BLaER1 treated with 17β-estradiol and CSF1 and Interleukin-3, amounts not matched to agents 10 nM and 100 nM (cell line): ENCODE results near the gene TEX12.
A peak's percentile ranks its signal among the peaks of the same experiment; 100 is the strongest.
"Not testable (repeated sequence)": the region's sequence is repeated elsewhere in the genome, so short reads cannot be mapped to it uniquely, and the experiment has no call there.

Experiments used
- H3K27ac ChIP-seq, 11 experiments: shearing (Covaris generic); formaldehyde crosslinking; 2 replicates each; pipeline ENCODE4 v1.8.1; 2022
- H3K27me3 ChIP-seq, 11 experiments: shearing (Covaris generic); formaldehyde crosslinking; 2 replicates each; pipeline ENCODE4 v1.8.1; 2022
- H3K36me3 ChIP-seq, 11 experiments: shearing (Covaris generic); formaldehyde crosslinking; 2 replicates each; pipeline ENCODE4 v1.8.1; 2022
- H3K4me1 ChIP-seq, 10 experiments: shearing (Covaris generic); formaldehyde crosslinking; 2 replicates each; pipeline ENCODE4 v1.8.1; 2022
- H3K4me2 ChIP-seq, 11 experiments: shearing (Covaris generic); formaldehyde crosslinking; 2 replicates each; pipeline ENCODE4 v1.8.1; 2022
- H3K4me3 ChIP-seq, 10 experiments: shearing (Covaris generic); formaldehyde crosslinking; 2 replicates each; pipeline ENCODE4 v1.8.1; 2022
- H3K9ac ChIP-seq, 11 experiments: shearing (Covaris generic); formaldehyde crosslinking; 2 replicates each; pipeline ENCODE4 v1.8.1; 2022
- H3K9me3 ChIP-seq, 11 experiments: shearing (Covaris generic); formaldehyde crosslinking; replicated peaks in 1 of 11; 2 replicates each; pipeline ENCODE4 v1.8.1; 2022
- H4K20me1 ChIP-seq, 11 experiments: shearing (Covaris generic); formaldehyde crosslinking; 2 replicates each; pipeline ENCODE4 v1.8.1; 2022
- Cebpa-rat ChIP-seq, 11 experiments: shearing (Covaris generic); IDR thresholded peaks; 2 replicates each; pipeline ENCODE4 v1.8.1; 2022

Gene TEX12

DNA sequence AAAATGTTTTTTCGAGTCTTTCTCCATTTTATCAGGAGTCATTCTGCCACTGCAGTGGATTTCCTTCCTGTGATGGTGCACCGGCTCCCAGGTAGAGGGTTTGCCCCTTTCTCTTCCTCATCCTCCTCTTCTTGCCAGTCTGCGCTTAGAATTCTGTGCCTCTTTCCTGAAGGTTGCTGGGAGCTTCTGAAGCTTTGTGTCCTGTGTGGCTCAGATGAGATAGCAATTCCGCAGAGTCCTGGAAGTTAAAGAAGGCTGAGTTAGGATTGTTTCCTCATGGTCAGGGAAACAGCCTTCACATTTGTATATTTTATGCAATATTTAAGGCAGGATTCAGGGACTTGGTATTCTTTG lies 8.4 kb downstream of the TEX12 start:
- Histone ChIP-seq H3K4me3 (peak overlapping the region in 2 of 10 experiments; percentile 15 to 24; a peak in 3 of 20 replicates), H3K4me2 (peak overlapping the region in 7 of 11 experiments; percentile 11 to 71 (median 26); a peak in 9 of 22 replicates), H3K27ac (peak overlapping the region in 1 of 11 experiments; percentile 5; a peak in 1 of 22 replicates), H3K9ac (0 out of 22 replicates have a peak overlapping the region, but pooled peaks of 1 of the 11 experiments have one; percentile 27), H3K9me3 (no peaks in the 10 kb centered on the region), H3K36me3 (no peaks in the 10 kb centered on the region), H4K20me1 (no peaks in the 10 kb centered on the region), H3K4me1 (peaks cover 18 to 49% (median 38%) of the 10 kb centered on the region in 10 experiments), H3K27me3 (no peaks in the 10 kb centered on the region)
- no peak for TF ChIP-seq Cebpa-rat (IDR thresholded peaks at IDR 0.05)

GRCh38 chr11:112176077-112176476 lies 8.9 kb downstream of the TEX12 start:
- H3K36me3 ChIP-seq = no peaks in the 10 kb centered on the region
- no peak overlapping the region for H3K9ac ChIP-seq
- no peaks in the 10 kb centered on the region for H4K20me1 ChIP-seq
- H3K4me3 ChIP-seq = no peak overlapping the region
- H3K4me1 ChIP-seq = peaks cover 18 to 49% (median 38%) of the 10 kb centered on the region in 10 experiments
- H3K9me3 ChIP-seq = no peaks in the 10 kb centered on the region
- TF ChIP-seq Cebpa-rat (IDR thresholded peaks at IDR 0.05) = no peak
- no peak overlapping the region for H3K27ac ChIP-seq
- H3K27me3 ChIP-seq = no peaks in the 10 kb centered on the region
- H3K4me2 ChIP-seq = no peak overlapping the region

GRCh38 chr11:112177589-112177988 lies 10.4 kb downstream of the TEX12 start:
- H3K4me2 ChIP-seq = no peak overlapping the region
- no peak overlapping the region for H3K4me3 ChIP-seq
- H3K4me1 ChIP-seq = peaks cover 18 to 46% (median 34%) of the 10 kb centered on the region in 10 experiments
- H3K9ac ChIP-seq = no peak overlapping the region
- no peak for TF ChIP-seq Cebpa-rat (IDR thresholded peaks at IDR 0.05)
- no peaks in the 10 kb centered on the region for H3K27me3 ChIP-seq
- no peak overlapping the region for H3K27ac ChIP-seq
- H3K36me3 ChIP-seq = no peaks in the 10 kb centered on the region
- no peaks in the 10 kb centered on the region for H4K20me1 ChIP-seq
- peaks cover 0 to 5% (median 0%) of the 10 kb centered on the region in 11 experiments; a peak in 2 of 22 replicates for H3K9me3 ChIP-seq

DNA sequence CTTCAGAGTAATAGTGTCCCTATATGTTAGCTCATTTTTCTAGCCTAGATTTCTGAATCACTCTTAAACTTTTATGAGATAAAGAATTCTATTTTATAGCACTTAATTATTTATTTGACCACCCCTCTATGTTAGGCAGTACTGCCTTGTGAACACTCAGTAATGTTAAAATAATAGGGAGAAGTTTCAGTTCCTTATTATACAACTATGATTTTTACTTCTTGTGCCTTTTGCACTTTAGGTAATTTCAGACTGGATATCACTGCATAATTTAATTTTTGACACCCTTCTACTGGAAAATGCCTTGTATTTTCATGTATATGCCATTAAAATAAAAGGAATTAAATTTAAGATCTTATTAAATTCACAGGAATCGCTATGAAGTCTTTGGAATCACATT lies 11.3 kb downstream of the TEX12 start:
- Histone ChIP-seq H3K9ac (no peak overlapping the region), H3K4me3 (no peak overlapping the region), H3K27me3 (no peaks in the 10 kb centered on the region), H3K9me3 (peaks cover 0 to 5% (median 0%) of the 10 kb centered on the region in 11 experiments; a peak in 2 of 22 replicates), H3K4me2 (peak overlapping the region in 6 of 11 experiments; percentile 75 to 94 (median 84); a peak in 13 of 22 replicates), H3K36me3 (no peaks in the 10 kb centered on the region), H4K20me1 (no peaks in the 10 kb centered on the region), H3K27ac (no peak overlapping the region), H3K4me1 (peaks cover 18 to 37% (median 27%) of the 10 kb centered on the region in 10 experiments)
- no peak for TF ChIP-seq Cebpa-rat (IDR thresholded peaks at IDR 0.05)

GRCh38 chr11:112178936-112179335 lies 11.8 kb downstream of the TEX12 start:
- no peak overlapping the region for H3K4me3 ChIP-seq
- H3K27me3 ChIP-seq = no peaks in the 10 kb centered on the region
- H3K4me1 ChIP-seq = peaks cover 18 to 37% (median 27%) of the 10 kb centered on the region in 10 experiments
- peak overlapping the region; percentile 54 to 94 (median 78) for H3K4me2 ChIP-seq
- H3K9me3 ChIP-seq = peaks cover 0 to 5% (median 0%) of the 10 kb centered on the region in 11 experiments; a peak in 2 of 22 replicates
- peak overlapping the region in 8 of 11 experiments; percentile 2 to 55 (median 40); a peak in 13 of 22 replicates for H3K27ac ChIP-seq
- H3K36me3 ChIP-seq = no peaks in the 10 kb centered on the region
- peak overlapping the region in 1 of 11 experiments; percentile 5; a peak in 1 of 22 replicates for H3K9ac ChIP-seq
- H4K20me1 ChIP-seq = no peaks in the 10 kb centered on the region
- TF ChIP-seq Cebpa-rat (IDR thresholded peaks at IDR 0.05) = no peak

DNA sequence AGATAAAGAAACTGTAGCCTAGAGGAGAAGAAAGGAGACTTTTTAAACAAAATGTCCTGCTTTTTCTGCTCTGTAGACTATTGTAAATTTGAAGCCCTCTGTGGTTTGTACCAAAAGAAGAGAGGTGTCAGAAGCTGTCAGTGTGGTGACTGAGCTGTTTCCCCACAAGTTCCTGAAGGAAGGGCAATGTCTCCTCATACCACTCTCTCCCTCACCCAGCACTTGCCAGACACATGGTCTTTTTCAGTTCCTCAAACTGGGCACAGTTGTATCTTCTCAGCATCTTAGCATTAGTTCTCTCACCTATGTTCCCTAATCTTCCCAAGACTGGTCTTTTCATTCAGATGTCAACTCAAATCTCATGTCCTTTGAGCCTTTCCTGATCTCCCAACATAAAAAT lies 12.4 kb downstream of the TEX12 start:
- H3K4me2 ChIP-seq = peak overlapping the region; percentile 54 to 94 (median 78)

GRCh38 chr11:112182867-112183266 lies 15.7 kb downstream of the TEX12 start:
- H4K20me1 ChIP-seq = no peaks in the 10 kb centered on the region
- H3K9ac ChIP-seq = no peak overlapping the region
- peaks cover 0 to 5% (median 0%) of the 10 kb centered on the region in 11 experiments; a peak in 2 of 22 replicates for H3K9me3 ChIP-seq
- H3K27me3 ChIP-seq = no peaks in the 10 kb centered on the region
- peaks cover 16 to 26% (median 23%) of the 10 kb centered on the region in 10 experiments for H3K4me1 ChIP-seq
- H3K36me3 ChIP-seq = no peaks in the 10 kb centered on the region
- H3K4me2 ChIP-seq = no peak overlapping the region
- no peak overlapping the region for H3K4me3 ChIP-seq
- H3K27ac ChIP-seq = no peak overlapping the region
- TF ChIP-seq Cebpa-rat (IDR thresholded peaks at IDR 0.05) = no peak

More for the DNA sequence above, 12.4 kb downstream of the TEX12 start:
- Histone ChIP-seq H3K27ac (peak overlapping the region in 8 of 11 experiments; percentile 2 to 55 (median 40); a peak in 13 of 22 replicates), H3K36me3 (no peaks in the 10 kb centered on the region), H3K27me3 (no peaks in the 10 kb centered on the region), H4K20me1 (no peaks in the 10 kb centered on the region), H3K4me1 (peaks cover 18 to 37% (median 27%) of the 10 kb centered on the region in 10 experiments), H3K4me3 (no peak overlapping the region), H3K9me3 (peaks cover 0 to 5% (median 0%) of the 10 kb centered on the region in 11 experiments; a peak in 2 of 22 replicates), H3K9ac (peak overlapping the region in 1 of 11 experiments; percentile 5; a peak in 1 of 22 replicates)
- 0 out of 22 replicates have a peak, but pooled peaks of 1 of the 11 experiments have one; percentile 17 for TF ChIP-seq Cebpa-rat (IDR thresholded peaks at IDR 0.05)

DNA sequence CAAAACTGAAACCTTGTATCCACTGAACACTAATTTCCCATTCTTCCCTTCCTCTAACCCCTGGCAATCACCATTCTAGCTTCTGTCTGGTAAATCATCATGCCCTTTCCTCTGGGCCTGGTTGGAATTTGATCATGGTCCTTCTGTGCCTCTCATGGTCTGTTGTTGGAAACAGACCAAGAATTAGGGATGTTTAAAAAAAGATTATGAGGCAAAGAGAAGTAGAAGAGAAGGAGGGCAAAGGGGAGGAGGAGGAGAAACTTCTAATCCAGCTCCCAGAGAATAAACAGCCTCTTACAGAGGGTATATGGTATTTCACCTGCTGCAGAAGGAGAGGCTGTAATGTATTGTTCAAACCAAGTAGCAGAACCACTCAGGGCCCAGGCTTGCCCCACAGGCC lies 18.7 kb downstream of the TEX12 start:
- Histone ChIP-seq H3K36me3 (no peaks in the 10 kb centered on the region), H3K4me1 (no peaks in the 10 kb centered on the region), H3K4me3 (no peak overlapping the region), H3K9me3 (peaks cover 0 to 5% (median 0%) of the 10 kb centered on the region in 11 experiments; a peak in 2 of 22 replicates), H4K20me1 (no peaks in the 10 kb centered on the region), H3K27me3 (no peaks in the 10 kb centered on the region), H3K4me2 (no peak overlapping the region), H3K27ac (no peak overlapping the region), H3K9ac (no peak overlapping the region)
- no peak for TF ChIP-seq Cebpa-rat (IDR thresholded peaks at IDR 0.05)

DNA sequence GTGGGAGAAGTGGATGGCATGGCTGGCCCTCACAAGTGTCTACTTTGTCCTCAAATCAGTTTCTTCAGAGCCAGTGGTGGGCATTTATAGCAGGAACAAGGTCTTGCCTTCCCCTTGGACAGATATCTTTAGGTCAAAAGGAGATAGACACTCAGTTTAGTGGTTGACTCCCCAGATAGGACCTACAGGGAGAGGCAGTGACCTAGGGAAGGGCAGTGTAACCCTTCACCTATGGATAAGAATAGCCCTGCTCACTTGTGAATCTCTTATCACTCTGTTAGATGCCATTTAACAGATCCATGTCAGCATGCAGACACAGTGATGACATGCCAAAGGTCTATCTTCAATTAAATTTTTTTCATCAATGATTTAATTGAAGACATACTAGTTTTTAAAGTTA lies 19.1 kb downstream of the TEX12 start:
- Histone ChIP-seq H3K27ac (no peak overlapping the region), H3K36me3 (no peaks in the 10 kb centered on the region), H3K27me3 (no peaks in the 10 kb centered on the region), H3K4me1 (no peaks in the 10 kb centered on the region), H3K4me2 (no peak overlapping the region), H3K9me3 (peaks cover 0 to 5% (median 0%) of the 10 kb centered on the region in 11 experiments; a peak in 2 of 22 replicates), H3K4me3 (no peak overlapping the region), H3K9ac (no peak overlapping the region), H4K20me1 (no peaks in the 10 kb centered on the region)
- no peak for TF ChIP-seq Cebpa-rat (IDR thresholded peaks at IDR 0.05)

GRCh38 chr11:112195113-112195512 lies 27.9 kb downstream of the TEX12 start:
- H3K36me3 ChIP-seq, H3K27me3 ChIP-seq, H3K9me3 ChIP-seq, H3K4me1 ChIP-seq, H3K27ac ChIP-seq, H4K20me1 ChIP-seq, H3K9ac ChIP-seq, H3K4me2 ChIP-seq, H3K4me3 ChIP-seq: not testable (repeated sequence)
